AG10803 (cell line): Measurements from ENCODE around the gene ETV3L.

ENCODE experiments used
- DNase-seq: peaks from one replicate; pipeline ENCODE4 v3.0.0; 2010; ENCODE audit warnings: low read depth
- H3K4me3 ChIP-seq: 2 replicates; pipeline ENCODE4 v1.5.1; 2011; ENCODE audit warnings: mild to moderate bottlenecking, low read length, control low read depth
- CTCF ChIP-seq: conservative IDR thresholded peaks from 2 replicates; pipeline ENCODE4 v1.5.1; 2011; ENCODE audit warnings: mild to moderate bottlenecking, low read length, control low read depth, inconsistent platforms

ETV3L gene

GRCh38 chr1:157116737-157117103 is 17.1 kb upstream of the ETV3L start:
- DNase-seq, result no peak
- no peak overlapping the region for H3K4me3 ChIP-seq
- TF ChIP-seq CTCF, result no peak

- no peak overlapping the region for H3K4me3 ChIP-seq
- no peak for TF ChIP-seq CTCF
- no peak for DNase-seq
Measured at GRCh38 chr1:157115851-157116736, 16.5 kb upstream of the ETV3L start.

- no peak overlapping the region for H3K4me3 ChIP-seq
- no peak for TF ChIP-seq CTCF
- DNase-seq, result no peak
Measured at GRCh38 chr1:157115429-157115838, 15.8 kb upstream of the ETV3L start.

GRCh38 chr1:157114183-157115121 is 14.8 kb upstream of the ETV3L start:
- H3K4me3 ChIP-seq, result no peak overlapping the region
- TF ChIP-seq CTCF, result no peak
- DNase-seq, result no peak

- H3K4me3 ChIP-seq, result no peak overlapping the region
- no peak for TF ChIP-seq CTCF
- no peak for DNase-seq
Measured at GRCh38 chr1:157113631-157114030, 14.0 kb upstream of the ETV3L start.

- no peak for DNase-seq
- TF ChIP-seq CTCF, result no peak
- H3K4me3 ChIP-seq, result no peak overlapping the region
Measured at GRCh38 chr1:157113106-157113505, 13.5 kb upstream of the ETV3L start.
